DOHH2 (cell line): ENCODE measurements around the gene SMIM38.

Experiments used
- H3F3A ChIP-seq: fragments of 200-600 bp; sonication (generic), shearing (Covaris generic); 2 replicates; pipeline ENCODE4 v1.6.0; 2016; ENCODE audit warnings: antibody characterized with exemption, mild to moderate bottlenecking; ENCODE audit not compliant: control insufficient read depth, insufficient read depth
- H3K27ac ChIP-seq: fragments of 200-600 bp; sonication (generic); 2 replicates; pipeline ENCODE4 v1.5.1; 2014; ENCODE audit warnings: low read depth, mild to moderate bottlenecking, low read length, moderate library complexity
- H3K27me3 ChIP-seq: fragments of 200-600 bp; sonication (generic); 2 replicates; pipeline ENCODE4 v1.6.1; 2014; ENCODE audit warnings: mild to moderate bottlenecking, low read length, mixed read lengths; ENCODE audit not compliant: control insufficient read depth
- H3K36me3 ChIP-seq: fragments of 200-600 bp; sonication (generic); 2 replicates; pipeline ENCODE4 v1.6.1; 2014; ENCODE audit warnings: mild to moderate bottlenecking, low read length, moderate library complexity, mixed read lengths; ENCODE audit not compliant: control insufficient read depth
- H3K4me1 ChIP-seq: fragments of 200-600 bp; sonication (generic); 2 replicates; pipeline ENCODE4 v1.6.1; 2014; ENCODE audit warnings: mild to moderate bottlenecking, low read length, mixed read lengths; ENCODE audit not compliant: control insufficient read depth
- H3K4me2 ChIP-seq: fragments of 200-600 bp; sonication (generic); 2 replicates; pipeline ENCODE4 v1.6.0; 2014; ENCODE audit warnings: mild to moderate bottlenecking, low read length, moderate library complexity
- H3K4me3 ChIP-seq: fragments of 200-600 bp; sonication (generic); 2 replicates; pipeline ENCODE4 v1.5.1; 2014; ENCODE audit warnings: mild to moderate bottlenecking, low read length, mixed read lengths
- H3K79me2 ChIP-seq: fragments of 200-600 bp; sonication (generic); 2 replicates; pipeline ENCODE4 v1.6.1; 2014; ENCODE audit warnings: mild to moderate bottlenecking, low read length, mixed read lengths; ENCODE audit not compliant: control insufficient read depth
- H3K9me2 ChIP-seq: fragments of 200-600 bp; sonication (generic); replicated peaks from 2 replicates; pipeline ENCODE4 v1.6.1; 2014; ENCODE audit warnings: mild to moderate bottlenecking, low read length, mixed read lengths; ENCODE audit not compliant: control insufficient read depth
- H3K9me3 ChIP-seq: fragments of 200-600 bp; sonication (generic); 2 replicates; pipeline ENCODE4 v1.6.1; 2014; ENCODE audit warnings: antibody characterized with exemption, low read length, mixed read lengths; ENCODE audit not compliant: control insufficient read depth, insufficient read depth
- H4K20me1 ChIP-seq: fragments of 200-600 bp; sonication (generic); 2 replicates; pipeline ENCODE4 v1.6.0; 2014; ENCODE audit warnings: low read depth, mild to moderate bottlenecking, antibody characterized with exemption, low read length, moderate library complexity; ENCODE audit not compliant: control insufficient read depth, insufficient read depth
- CTCF ChIP-seq: fragments of 200-600 bp; sonication (generic); IDR thresholded peaks from one replicate; pipeline ENCODE4 v1.5.1; 2014; ENCODE audit warnings: antibody characterized with exemption, mild to moderate bottlenecking, low read depth, low read length; ENCODE audit not compliant: poor library complexity, severe bottlenecking
- EZH2phosphoT487 ChIP-seq: fragments of 200-600 bp; sonication (generic); IDR thresholded peaks from 2 replicates; pipeline ENCODE4 v1.6.1; 2017; ENCODE audit warnings: borderline replicate concordance, mild to moderate bottlenecking, antibody characterized with exemption, low read length, moderate library complexity, mixed read lengths

The SMIM38 gene

GRCh38 chr11:69155302-69156234, at the start of gene SMIM38:
TSS of gene SMIM38 (plus strand) at chr11:69155935. CDS start at chr11:69157847, 1,912 bp downstream.
- H4K20me1 ChIP-seq, result no peaks in the 10 kb centered on the region
- H3K27ac ChIP-seq, result no peak within 1 kb of the TSS
- H3K4me2 ChIP-seq, result no peak within 1 kb of the TSS

GRCh38 chr11:69106031-69106811, 49.5 kb upstream of the SMIM38 start:
- H3K27ac ChIP-seq, result no peak overlapping the region
- H3K4me1 ChIP-seq, result no peaks in the 10 kb centered on the region
- H3K9me2 ChIP-seq, result no peaks in the 10 kb centered on the region
- H4K20me1 ChIP-seq, result no peaks in the 10 kb centered on the region
- TF ChIP-seq CTCF, result no peak
- TF ChIP-seq EZH2phosphoT487, result no peak
- H3K36me3 ChIP-seq, result no peaks in the 10 kb centered on the region
- no peaks in the 10 kb centered on the region for H3K79me2 ChIP-seq
- no peaks in the 10 kb centered on the region for H3F3A ChIP-seq
- no peaks in the 10 kb centered on the region for H3K27me3 ChIP-seq
- H3K4me3 ChIP-seq, result no peak overlapping the region
- no peaks in the 10 kb centered on the region for H3K9me3 ChIP-seq
- H3K4me2 ChIP-seq, result no peak overlapping the region

More at GRCh38 chr11:69155302-69156234, at the start of gene SMIM38:
- Histone ChIP-seq H3K27me3 (no peaks in the 10 kb centered on the region), H3K36me3 (no peaks in the 10 kb centered on the region), H3F3A (no peaks in the 10 kb centered on the region), H3K9me3 (no peaks in the 10 kb centered on the region), H3K79me2 (no peaks in the 10 kb centered on the region), H3K4me1 (no peaks in the 10 kb centered on the region), H3K9me2 (no peaks in the 10 kb centered on the region), H3K4me3 (no peak within 1 kb of the TSS)
- TF ChIP-seq CTCF, result no peak
- no peak for TF ChIP-seq EZH2phosphoT487

GRCh38 chr11:69107413-69107812, 48.3 kb upstream of the SMIM38 start:
- Histone ChIP-seq H3K27me3 (no peaks in the 10 kb centered on the region), H3K27ac (no peak overlapping the region)
- TF ChIP-seq EZH2phosphoT487 (no peak), CTCF (no peak)

More at GRCh38 chr11:69107413-69107812, 48.3 kb upstream of the SMIM38 start:
- Histone ChIP-seq H4K20me1 (no peaks in the 10 kb centered on the region), H3F3A (no peaks in the 10 kb centered on the region), H3K4me1 (no peaks in the 10 kb centered on the region), H3K9me2 (no peaks in the 10 kb centered on the region), H3K36me3 (no peaks in the 10 kb centered on the region), H3K9me3 (no peaks in the 10 kb centered on the region), H3K79me2 (no peaks in the 10 kb centered on the region), H3K4me3 (no peak overlapping the region), H3K4me2 (no peak overlapping the region)
